ENCODE measurements around the gene ASXL1.

Gene ASXL1

DNA sequence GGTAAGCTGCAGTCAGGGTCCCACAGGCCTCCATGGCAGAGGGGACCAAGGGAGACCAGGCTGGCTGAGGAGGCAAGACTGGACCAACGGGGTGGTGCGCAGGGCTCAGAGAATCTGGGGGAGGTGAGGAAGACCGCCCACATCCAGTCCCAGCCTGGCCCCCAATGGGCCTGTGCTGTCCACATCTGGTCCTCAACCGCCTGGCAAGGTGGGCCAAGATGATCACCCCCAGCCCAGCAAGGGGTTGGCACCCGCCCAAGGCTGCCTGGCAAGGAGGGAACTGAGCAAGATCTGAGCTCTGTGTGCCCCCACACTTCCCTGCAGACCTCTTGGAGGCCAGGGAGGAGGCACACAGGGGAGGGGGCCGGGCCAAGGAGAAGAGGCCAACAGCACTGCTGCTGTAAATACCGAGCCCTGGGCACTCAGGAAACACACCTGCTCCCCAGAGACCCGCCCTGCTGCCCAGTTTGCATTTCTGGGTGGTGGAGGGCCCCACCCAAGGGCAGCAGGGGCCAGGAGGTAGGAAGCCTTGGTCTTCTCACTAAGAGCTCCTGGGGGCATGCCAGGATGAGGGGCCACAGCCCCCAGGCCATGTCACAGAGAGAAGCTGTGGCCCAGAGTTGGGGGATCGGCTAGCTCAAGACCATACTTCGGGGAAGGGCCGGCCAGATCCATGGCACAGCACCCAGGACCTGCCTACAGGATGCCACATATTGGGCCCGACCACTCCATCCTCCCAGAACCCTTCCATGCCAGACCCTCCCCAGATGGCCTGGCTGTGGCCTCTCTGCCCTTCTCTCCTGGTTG is 109.6 kb downstream of the ASXL1 start:
- ATAC-seq (ENCODE audit: low read depth) (no peak), DNase-seq (ENCODE audit: low spot score) (no peak)
- H3K27ac ChIP-seq (ENCODE audit: poor library complexity, severe bottlenecking), result no peak overlapping the region
- TF ChIP-seq, protein P1, sequence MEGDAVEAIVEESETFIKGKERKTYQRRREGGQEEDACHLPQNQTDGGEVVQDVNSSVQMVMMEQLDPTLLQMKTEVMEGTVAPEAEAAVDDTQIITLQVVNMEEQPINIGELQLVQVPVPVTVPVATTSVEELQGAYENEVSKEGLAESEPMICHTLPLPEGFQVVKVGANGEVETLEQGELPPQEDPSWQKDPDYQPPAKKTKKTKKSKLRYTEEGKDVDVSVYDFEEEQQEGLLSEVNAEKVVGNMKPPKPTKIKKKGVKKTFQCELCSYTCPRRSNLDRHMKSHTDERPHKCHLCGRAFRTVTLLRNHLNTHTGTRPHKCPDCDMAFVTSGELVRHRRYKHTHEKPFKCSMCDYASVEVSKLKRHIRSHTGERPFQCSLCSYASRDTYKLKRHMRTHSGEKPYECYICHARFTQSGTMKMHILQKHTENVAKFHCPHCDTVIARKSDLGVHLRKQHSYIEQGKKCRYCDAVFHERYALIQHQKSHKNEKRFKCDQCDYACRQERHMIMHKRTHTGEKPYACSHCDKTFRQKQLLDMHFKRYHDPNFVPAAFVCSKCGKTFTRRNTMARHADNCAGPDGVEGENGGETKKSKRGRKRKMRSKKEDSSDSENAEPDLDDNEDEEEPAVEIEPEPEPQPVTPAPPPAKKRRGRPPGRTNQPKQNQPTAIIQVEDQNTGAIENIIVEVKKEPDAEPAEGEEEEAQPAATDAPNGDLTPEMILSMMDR (IDR thresholded peaks at IDR 0.05; ENCODE audit: poor library complexity, severe bottlenecking), result no peak
- H3K9me3 ChIP-seq (ENCODE audit: severe bottlenecking), result no peaks in the 10 kb centered on the region
- H3K4me1 ChIP-seq (ENCODE audit: insufficient read depth, poor library complexity, severe bottlenecking), result peaks cover 8% of the 10 kb centered on the region
- H3K36me3 ChIP-seq (ENCODE audit: low read depth), result no peaks in the 10 kb centered on the region
- no peak overlapping the region for H3K4me3 ChIP-seq (ENCODE audit: severe bottlenecking)
- H3K27me3 ChIP-seq (ENCODE audit: insufficient read depth, poor library complexity, severe bottlenecking), result no peaks in the 10 kb centered on the region

DNA sequence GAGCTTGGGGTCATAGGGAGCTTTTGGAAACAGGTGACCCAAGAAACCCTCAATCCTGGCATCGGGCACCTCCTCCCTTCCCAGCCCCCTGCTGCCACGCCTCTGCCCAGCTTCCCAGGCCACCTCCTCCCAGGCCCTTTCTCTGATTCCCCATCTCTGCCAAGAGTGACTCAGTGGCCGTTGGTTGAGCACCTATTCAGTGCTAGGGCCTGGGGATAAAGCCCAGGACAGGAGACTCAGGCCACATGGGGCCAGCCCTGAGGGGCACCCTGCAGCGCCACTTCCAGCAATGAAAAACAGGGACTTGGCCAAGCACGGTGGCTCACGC is 110.1 kb downstream of the ASXL1 start:
- ATAC-seq (ENCODE audit: low read depth) (no peak), DNase-seq (ENCODE audit: low spot score) (no peak)
- Histone ChIP-seq H3K27ac (ENCODE audit: poor library complexity, severe bottlenecking) (no peak overlapping the region), H3K36me3 (ENCODE audit: low read depth) (no peaks in the 10 kb centered on the region), H3K4me1 (ENCODE audit: insufficient read depth, poor library complexity, severe bottlenecking) (peaks cover 8% of the 10 kb centered on the region), H3K9me3 (ENCODE audit: severe bottlenecking) (no peaks in the 10 kb centered on the region), H3K27me3 (ENCODE audit: insufficient read depth, poor library complexity, severe bottlenecking) (no peaks in the 10 kb centered on the region), H3K4me3 (ENCODE audit: severe bottlenecking) (no peak overlapping the region)
- TF ChIP-seq, protein P1 (IDR thresholded peaks at IDR 0.05; ENCODE audit: poor library complexity, severe bottlenecking), result no peak

DNA sequence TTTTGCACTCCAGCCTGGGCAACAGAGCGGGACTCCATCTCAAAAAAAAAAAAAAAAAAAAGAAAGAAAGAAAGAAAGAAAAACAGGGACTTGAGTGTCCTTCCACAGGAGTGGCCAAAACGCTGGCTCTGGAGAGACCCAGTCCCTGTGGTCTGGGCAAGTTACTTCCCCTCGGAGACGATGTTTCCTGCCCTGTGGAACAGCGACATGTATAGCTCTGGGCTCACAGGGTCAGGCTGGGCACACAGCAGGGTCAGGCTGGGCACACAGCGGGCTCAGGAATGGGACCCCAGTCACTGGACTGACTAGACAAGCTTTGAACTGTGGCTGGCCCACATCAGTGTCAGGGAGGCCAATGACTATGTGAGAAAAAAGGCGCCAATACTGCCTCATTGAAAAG is 110.7 kb downstream of the ASXL1 start:
- Histone ChIP-seq H3K27ac (ENCODE audit: poor library complexity, severe bottlenecking) (no peak overlapping the region), H3K27me3 (ENCODE audit: insufficient read depth, poor library complexity, severe bottlenecking) (no peaks in the 10 kb centered on the region), H3K36me3 (ENCODE audit: low read depth) (no peaks in the 10 kb centered on the region), H3K4me3 (ENCODE audit: severe bottlenecking) (no peak overlapping the region), H3K4me1 (ENCODE audit: insufficient read depth, poor library complexity, severe bottlenecking) (peaks cover 8% of the 10 kb centered on the region), H3K9me3 (ENCODE audit: severe bottlenecking) (no peaks in the 10 kb centered on the region)
- no peak for ATAC-seq (ENCODE audit: low read depth)
- TF ChIP-seq, protein P1 (IDR thresholded peaks at IDR 0.05; ENCODE audit: poor library complexity, severe bottlenecking), result no peak
- DNase-seq (ENCODE audit: low spot score), result no peak

DNA sequence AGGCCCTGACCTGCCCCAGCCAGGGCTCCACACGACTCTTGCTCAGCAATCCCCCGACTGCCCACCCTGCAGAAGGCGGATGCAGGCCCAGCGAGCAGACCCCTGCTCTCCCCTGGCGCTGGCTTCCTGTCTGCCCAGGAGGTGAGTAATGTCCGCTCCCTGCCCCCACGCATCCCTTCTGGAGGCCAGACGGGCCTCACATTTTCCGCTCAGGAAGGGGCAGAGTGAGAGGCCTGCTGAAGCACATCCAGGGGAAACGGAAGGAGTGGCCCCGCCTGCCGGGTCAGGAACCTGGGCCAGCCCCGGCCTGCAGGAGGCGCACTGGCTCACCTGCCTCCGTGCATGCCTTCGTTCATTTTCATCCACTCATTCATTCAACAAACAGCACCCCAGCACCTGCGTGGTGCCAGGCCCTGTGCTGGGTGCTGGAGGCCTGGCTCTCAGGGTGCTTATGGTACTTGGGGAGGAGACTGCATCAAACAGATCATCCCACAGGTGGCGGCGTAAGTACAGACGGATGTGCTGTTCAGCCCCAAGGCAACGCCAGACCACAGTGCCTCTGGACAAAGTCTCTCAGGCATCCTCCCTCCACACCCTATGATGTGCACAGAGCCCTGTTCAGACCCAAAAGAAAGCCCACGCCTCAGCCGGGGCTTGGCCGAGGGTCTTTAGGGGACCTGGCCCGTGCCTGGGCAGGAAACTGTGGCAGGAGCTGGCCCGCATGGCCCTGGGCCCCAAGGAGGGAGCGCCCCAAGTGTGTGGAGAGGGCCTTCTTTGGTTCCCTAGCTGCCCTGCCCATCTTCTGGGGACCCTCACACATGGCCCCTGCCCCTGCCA is 112.1 kb downstream of the ASXL1 start:
- Histone ChIP-seq H3K27ac (ENCODE audit: poor library complexity, severe bottlenecking) (peak overlapping the region; percentile 3), H3K4me1 (ENCODE audit: insufficient read depth, poor library complexity, severe bottlenecking) (peaks cover 16% of the 10 kb centered on the region), H3K36me3 (ENCODE audit: low read depth) (no peaks in the 10 kb centered on the region), H3K4me3 (ENCODE audit: severe bottlenecking) (no peak overlapping the region), H3K27me3 (ENCODE audit: insufficient read depth, poor library complexity, severe bottlenecking) (no peaks in the 10 kb centered on the region), H3K9me3 (ENCODE audit: severe bottlenecking) (no peaks in the 10 kb centered on the region)
- ATAC-seq (ENCODE audit: low read depth) (peak; percentile 10; the same call in 1 of the 3 replicates), DNase-seq (ENCODE audit: low spot score) (no peak)
- TF ChIP-seq, protein P1 (IDR thresholded peaks at IDR 0.05; ENCODE audit: poor library complexity, severe bottlenecking), result peak; percentile 71

Data from RWPE2 (cell line).